ENCODE results near the gene POLN. TPM values are rescaled to one million over a fixed set of nuclear protein-coding genes. Genes with fewer than 3 reads are reported as not detected.

The POLN gene
- total RNA-seq, 1 donor from 2014 or later, result 0.21 TPM

DNA sequence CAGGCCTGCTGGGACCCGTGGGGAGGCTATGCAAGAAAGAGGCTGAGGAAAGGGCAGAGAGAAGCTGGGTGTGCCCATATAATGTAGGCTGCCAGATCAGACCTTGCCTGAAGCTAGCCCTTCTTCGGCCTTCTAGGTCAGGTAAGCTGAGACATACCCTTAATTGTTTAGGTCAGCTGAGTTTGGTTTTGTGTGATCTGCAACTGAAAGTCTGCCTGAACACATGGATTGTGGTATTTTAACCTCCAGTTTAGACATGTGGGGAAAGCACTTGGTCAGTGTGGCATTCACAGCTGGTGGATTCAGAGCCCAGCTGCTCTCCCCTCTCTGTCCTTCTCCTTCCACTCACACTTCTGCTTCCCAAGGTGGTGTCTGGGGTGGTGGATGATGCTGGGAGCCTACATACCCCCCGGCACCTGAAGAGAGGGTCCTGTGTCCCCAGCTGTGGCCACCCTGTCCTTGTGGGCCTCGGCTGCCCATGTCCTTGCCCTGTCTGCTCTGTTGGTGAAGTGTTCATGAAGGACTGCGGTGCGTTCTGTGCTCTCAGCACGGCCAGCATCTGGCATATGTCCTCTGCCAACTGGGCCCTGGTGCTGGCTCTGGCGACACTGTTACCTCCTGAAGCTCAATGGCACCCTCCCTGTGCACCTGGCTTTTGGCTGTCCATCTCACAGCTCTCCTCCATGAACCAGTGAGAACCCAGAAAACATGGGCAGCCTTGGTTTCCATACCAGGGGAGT lies 100.7 kb downstream of the POLN start:
- no peak overlapping the region for H3K27ac ChIP-seq
- TF ChIP-seq, protein P1, sequence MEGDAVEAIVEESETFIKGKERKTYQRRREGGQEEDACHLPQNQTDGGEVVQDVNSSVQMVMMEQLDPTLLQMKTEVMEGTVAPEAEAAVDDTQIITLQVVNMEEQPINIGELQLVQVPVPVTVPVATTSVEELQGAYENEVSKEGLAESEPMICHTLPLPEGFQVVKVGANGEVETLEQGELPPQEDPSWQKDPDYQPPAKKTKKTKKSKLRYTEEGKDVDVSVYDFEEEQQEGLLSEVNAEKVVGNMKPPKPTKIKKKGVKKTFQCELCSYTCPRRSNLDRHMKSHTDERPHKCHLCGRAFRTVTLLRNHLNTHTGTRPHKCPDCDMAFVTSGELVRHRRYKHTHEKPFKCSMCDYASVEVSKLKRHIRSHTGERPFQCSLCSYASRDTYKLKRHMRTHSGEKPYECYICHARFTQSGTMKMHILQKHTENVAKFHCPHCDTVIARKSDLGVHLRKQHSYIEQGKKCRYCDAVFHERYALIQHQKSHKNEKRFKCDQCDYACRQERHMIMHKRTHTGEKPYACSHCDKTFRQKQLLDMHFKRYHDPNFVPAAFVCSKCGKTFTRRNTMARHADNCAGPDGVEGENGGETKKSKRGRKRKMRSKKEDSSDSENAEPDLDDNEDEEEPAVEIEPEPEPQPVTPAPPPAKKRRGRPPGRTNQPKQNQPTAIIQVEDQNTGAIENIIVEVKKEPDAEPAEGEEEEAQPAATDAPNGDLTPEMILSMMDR (IDR thresholded peaks at IDR 0.05), result no peak
- no peaks in the 10 kb centered on the region for H3K27me3 ChIP-seq
- H3K9me3 ChIP-seq, result no peaks in the 10 kb centered on the region
- H3K4me3 ChIP-seq, result no peak overlapping the region
- intact Hi-C loops (cut with DNase I), result no loop called here
- no peak for DNase-seq (ENCODE audit: low spot score in 2 of 2)
- no peaks in the 10 kb centered on the region for H3K4me1 ChIP-seq
- no peaks in the 10 kb centered on the region for H3K36me3 ChIP-seq

DNA sequence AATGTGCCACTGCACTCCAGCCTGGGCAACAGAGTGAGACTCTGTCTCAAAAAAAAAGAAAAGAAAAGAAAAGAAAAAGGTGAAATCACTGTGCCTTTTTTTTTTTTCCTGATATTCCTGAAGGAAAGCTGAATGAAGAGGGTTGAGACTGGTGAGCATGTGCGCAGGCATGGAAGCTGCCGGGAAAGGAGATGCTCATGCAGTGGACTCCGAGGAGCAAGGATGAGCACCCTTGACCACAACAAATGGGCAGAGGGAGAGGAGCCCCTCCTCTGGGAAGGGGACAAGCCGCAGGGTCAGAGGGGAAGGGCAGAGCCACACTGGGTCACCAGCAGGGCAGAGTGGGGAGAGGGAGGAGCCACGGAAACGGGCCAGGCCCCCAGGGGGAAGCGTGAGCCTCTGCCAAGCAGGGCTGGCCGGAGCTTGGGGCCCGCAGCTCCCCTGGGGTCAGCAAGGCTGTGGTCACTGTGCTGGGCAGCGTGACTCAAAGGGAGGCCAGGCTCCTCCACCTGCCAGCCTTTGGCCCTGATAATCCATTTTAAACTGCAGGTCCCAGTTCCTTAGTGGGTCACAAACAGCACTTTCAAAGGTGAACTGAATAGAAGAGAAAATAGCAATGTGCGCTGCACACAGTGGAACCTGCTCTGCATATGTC lies 102.9 kb downstream of the POLN start:
- Histone ChIP-seq H3K4me3 (no peak overlapping the region), H3K9me3 (no peaks in the 10 kb centered on the region), H3K27me3 (no peaks in the 10 kb centered on the region), H3K4me1 (no peaks in the 10 kb centered on the region), H3K36me3 (no peaks in the 10 kb centered on the region), H3K27ac (no peak overlapping the region)
- TF ChIP-seq, protein P1 (IDR thresholded peaks at IDR 0.05), result no peak
- DNase-seq (ENCODE audit: low spot score in 2 of 2), result no peak
- intact Hi-C loops (cut with DNase I), result no loop called here

DNA sequence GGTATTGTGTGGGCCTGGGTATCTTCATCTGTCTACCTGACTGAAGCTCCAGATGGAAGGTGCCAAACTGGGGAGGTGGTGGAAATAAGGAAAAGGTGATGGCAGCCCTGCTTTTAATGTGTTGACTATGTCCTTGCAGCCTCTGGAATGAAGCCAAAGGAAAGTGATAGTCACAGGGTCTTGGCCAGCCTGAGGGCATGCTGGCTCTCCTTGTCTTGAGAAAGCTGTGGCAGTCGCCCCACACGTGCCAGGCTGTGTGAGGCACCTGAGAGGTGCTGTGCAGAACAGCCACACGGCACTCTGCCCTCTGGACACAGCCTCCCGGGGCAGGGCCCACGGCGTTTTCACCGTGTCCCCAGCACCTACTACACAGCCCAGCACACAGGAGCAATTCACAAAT lies 105.2 kb downstream of the POLN start:
- peaks cover 5 to 8% of the 10 kb centered on the region in 2 donors for H3K9me3 ChIP-seq
- no peak for DNase-seq (ENCODE audit: low spot score in 2 of 2)
- no peaks in the 10 kb centered on the region for H3K36me3 ChIP-seq
- H3K27me3 ChIP-seq, result no peaks in the 10 kb centered on the region
- intact Hi-C loops (cut with DNase I), result no loop called here
- TF ChIP-seq, protein P1 (IDR thresholded peaks at IDR 0.05), result no peak
- H3K4me1 ChIP-seq, result no peaks in the 10 kb centered on the region
- H3K27ac ChIP-seq, result no peak overlapping the region
- H3K4me3 ChIP-seq, result no peak overlapping the region

DNA sequence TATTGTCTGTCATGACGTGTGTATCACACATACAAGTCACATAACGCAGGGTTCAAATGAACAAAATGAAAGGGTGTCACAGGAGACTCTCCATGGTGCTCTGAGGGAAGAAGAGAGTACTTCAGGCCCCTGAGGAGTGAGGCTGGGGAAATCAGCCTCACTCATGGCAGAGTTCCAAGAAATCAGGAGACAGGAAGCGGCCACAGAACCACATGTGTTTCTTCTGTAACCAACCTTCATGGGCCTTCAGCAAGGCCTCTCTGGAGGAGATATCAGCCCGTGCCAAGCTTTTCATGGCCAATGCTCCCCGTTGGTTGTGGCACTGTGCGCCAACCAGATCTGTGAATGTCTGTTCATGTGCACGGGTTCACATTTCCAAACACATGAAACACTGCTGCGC lies 106.8 kb downstream of the POLN start:
- Histone ChIP-seq H3K4me3 (no peak overlapping the region), H3K27ac (no peak overlapping the region), H3K9me3 (peaks cover 5 to 8% of the 10 kb centered on the region in 2 donors), H3K4me1 (no peaks in the 10 kb centered on the region), H3K36me3 (no peaks in the 10 kb centered on the region), H3K27me3 (no peaks in the 10 kb centered on the region)
- intact Hi-C loops (cut with DNase I), result no loop called here
- TF ChIP-seq, protein P1 (IDR thresholded peaks at IDR 0.05), result no peak
- no peak for DNase-seq (ENCODE audit: low spot score in 2 of 2)

DNA sequence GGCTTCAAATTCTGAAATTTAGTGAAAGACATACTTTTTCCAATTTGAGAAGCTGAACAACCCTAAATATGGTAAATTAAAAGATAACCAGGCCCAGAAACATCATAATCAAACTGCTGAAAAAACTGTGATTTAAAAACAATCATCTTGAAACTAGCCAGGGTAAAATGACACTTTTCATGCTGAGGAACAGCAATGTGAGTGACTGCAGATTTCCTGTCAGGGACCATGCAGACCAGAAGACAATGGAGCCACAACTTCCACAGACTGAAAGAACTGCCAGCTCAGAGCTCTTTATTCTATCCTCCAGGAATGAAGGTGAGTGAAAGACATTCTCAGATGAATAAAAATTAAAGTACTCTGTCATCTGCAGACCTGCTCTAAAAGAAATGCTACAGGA lies 109.5 kb downstream of the POLN start:
- Histone ChIP-seq H3K4me3 (no peak overlapping the region), H3K9me3 (peaks cover 5 to 8% of the 10 kb centered on the region in 2 donors), H3K27ac (no peak overlapping the region), H3K4me1 (no peaks in the 10 kb centered on the region), H3K27me3 (no peaks in the 10 kb centered on the region), H3K36me3 (no peaks in the 10 kb centered on the region)
- TF ChIP-seq, protein P1 (IDR thresholded peaks at IDR 0.05), result no peak
- intact Hi-C loops (cut with DNase I), result no loop called here
- DNase-seq (ENCODE audit: low spot score in 2 of 2), result no peak

Data from ascending aorta (tissue), 2 donors.